ENCODE results near the gene CLEC3A. TPM values are rescaled to one million over a fixed set of nuclear protein-coding genes. Genes with fewer than 3 reads are reported as not detected.

The CLEC3A gene
- polyA plus RNA-seq, 1 donor (not counting 4 experiments of a cell fraction or from before 2014, with no cell fraction given), result not detected

GRCh38 chr16:78045865-78046581, 23.7 kb downstream of the CLEC3A start:
- DNase-seq (ENCODE audit: low read depth, low spot score), result no peak
- Histone ChIP-seq H3K36me3 (ENCODE audit: control insufficient read depth in 2 of 2, extremely low read depth in 1 of 2, insufficient read depth in 2 of 2, low read length in 2 of 2) (no peaks in the 10 kb centered on the region), H3K9me3 (ENCODE audit: control insufficient read depth, low read depth, low read length) (no peaks in the 10 kb centered on the region), H3K4me3 (ENCODE audit: control insufficient read depth in 2 of 3, extremely low read depth in 1 of 3, insufficient read depth in 2 of 3, low read depth in 1 of 3, low read length in 3 of 3) (no peak overlapping the region), H3K27ac (ENCODE audit: control insufficient read depth, insufficient read depth, low read length) (no peak overlapping the region), H3K4me2 (ENCODE audit: control insufficient read depth, extremely low read depth, insufficient read depth, low read depth, low read length) (no peak overlapping the region), H4K20me1 (ENCODE audit: control insufficient read depth, extremely low read depth, insufficient read depth, low read length) (no peaks in the 10 kb centered on the region), H3K27me3 (ENCODE audit: control insufficient read depth, extremely low read depth, insufficient read depth, low read length) (no peaks in the 10 kb centered on the region), H3K4me1 (ENCODE audit: control insufficient read depth, extremely low read depth, insufficient read depth, low read length) (no peaks in the 10 kb centered on the region), H3K79me2 (ENCODE audit: control insufficient read depth, insufficient read depth, low read length) (no peaks in the 10 kb centered on the region), H3K9ac (ENCODE audit: control insufficient read depth, extremely low read depth, insufficient read depth, low read length) (no peak overlapping the region), H3K9me1 (ENCODE audit: control insufficient read depth, extremely low read depth, insufficient read depth, low read length) (no peaks in the 10 kb centered on the region), H2AFZ (ENCODE audit: control insufficient read depth, low read length) (no peak overlapping the region)
- TF ChIP-seq EZH2 (IDR thresholded peaks at IDR 0.05; ENCODE audit: low read length) (no peak), CTCF (optimal IDR thresholded peaks at IDR 0.05 in 1 of 3, IDR thresholded peaks at IDR 0.05 in 1 of 3, conservative IDR thresholded peaks at IDR 0.05 in 1 of 3; ENCODE audit: extremely low read depth in 1 of 3, insufficient read depth in 2 of 3, low read length in 3 of 3) (no peak)
- no peak for FAIRE-seq
- dilution Hi-C loops (cut with MboI; ENCODE audit: extremely low pct_ligation_motif_present, low sequenced_read_pairs), result no loop called here

- H3K4me1 ChIP-seq (ENCODE audit: control insufficient read depth, extremely low read depth, insufficient read depth, low read length), result no peaks in the 10 kb centered on the region
- H4K20me1 ChIP-seq (ENCODE audit: control insufficient read depth, extremely low read depth, insufficient read depth, low read length), result no peaks in the 10 kb centered on the region
- H2AFZ ChIP-seq (ENCODE audit: control insufficient read depth, low read length), result no peak overlapping the region
- dilution Hi-C loops (cut with MboI; ENCODE audit: extremely low pct_ligation_motif_present, low sequenced_read_pairs), result no loop called here
- H3K9me3 ChIP-seq (ENCODE audit: control insufficient read depth, low read depth, low read length), result no peaks in the 10 kb centered on the region
- no peaks in the 10 kb centered on the region for H3K9me1 ChIP-seq (ENCODE audit: control insufficient read depth, extremely low read depth, insufficient read depth, low read length)
- no peak overlapping the region for H3K4me2 ChIP-seq (ENCODE audit: control insufficient read depth, extremely low read depth, insufficient read depth, low read depth, low read length)
- DNase-seq (ENCODE audit: low read depth, low spot score) (no peak), FAIRE-seq (no peak)
- no peaks in the 10 kb centered on the region for H3K36me3 ChIP-seq (ENCODE audit: control insufficient read depth in 2 of 2, extremely low read depth in 1 of 2, insufficient read depth in 2 of 2, low read length in 2 of 2)
- no peak overlapping the region for H3K9ac ChIP-seq (ENCODE audit: control insufficient read depth, extremely low read depth, insufficient read depth, low read length)
- H3K27me3 ChIP-seq (ENCODE audit: control insufficient read depth, extremely low read depth, insufficient read depth, low read length), result no peaks in the 10 kb centered on the region
- no peak overlapping the region for H3K27ac ChIP-seq (ENCODE audit: control insufficient read depth, insufficient read depth, low read length)
- no peak overlapping the region for H3K4me3 ChIP-seq (ENCODE audit: control insufficient read depth in 2 of 3, extremely low read depth in 1 of 3, insufficient read depth in 2 of 3, low read depth in 1 of 3, low read length in 3 of 3)
- no peaks in the 10 kb centered on the region for H3K79me2 ChIP-seq (ENCODE audit: control insufficient read depth, insufficient read depth, low read length)
- TF ChIP-seq CTCF (optimal IDR thresholded peaks at IDR 0.05 in 1 of 3, IDR thresholded peaks at IDR 0.05 in 1 of 3, conservative IDR thresholded peaks at IDR 0.05 in 1 of 3; ENCODE audit: extremely low read depth in 1 of 3, insufficient read depth in 2 of 3, low read length in 3 of 3) (no peak), EZH2 (IDR thresholded peaks at IDR 0.05; ENCODE audit: low read length) (no peak)
These were observed 26.0 kb downstream of the CLEC3A start for GRCh38 chr16:78048319-78048718.
